GM19397 (cell line): ENCODE data around the gene SYDE2.
A peak's percentile ranks its signal among the peaks of the same experiment; 100 is the strongest.
"Not testable (repeated sequence)": the region's sequence is repeated elsewhere in the genome, so short reads cannot be mapped to it uniquely, and the experiment has no call there.

Experiments
- ATAC-seq: cut with Tn5 transposase; IDR thresholded peaks from one replicate; pipeline ENCODE4 v1.9.1; 2021; ENCODE audit warnings: mild to moderate bottlenecking, moderate library complexity; ENCODE audit not compliant: unreplicated experiment

SYDE2 gene

DNA sequence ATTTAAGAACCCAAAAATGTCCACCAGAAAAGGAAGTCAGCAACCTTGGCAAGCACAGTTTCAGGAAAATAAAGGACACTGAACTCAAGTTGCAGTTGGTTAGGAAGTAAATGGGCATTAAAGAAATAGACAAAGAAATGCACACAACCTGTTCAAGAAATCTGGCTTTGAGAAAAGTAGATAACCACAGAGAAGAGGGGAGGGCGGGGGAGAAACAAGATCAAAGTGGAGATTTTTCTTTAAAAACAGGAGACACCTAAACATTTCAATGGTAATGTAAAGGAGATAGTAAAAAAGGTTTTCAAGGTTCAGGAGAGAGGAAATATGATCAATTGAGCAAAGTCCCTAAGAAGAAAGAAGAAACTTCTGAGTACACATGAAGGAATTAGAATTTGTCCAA is 29.1 kb downstream of the SYDE2 start:
- no peak for ATAC-seq

GRCh38 chr1:85168884-85169283 is 31.9 kb downstream of the SYDE2 start:
- no peak for ATAC-seq

DNA sequence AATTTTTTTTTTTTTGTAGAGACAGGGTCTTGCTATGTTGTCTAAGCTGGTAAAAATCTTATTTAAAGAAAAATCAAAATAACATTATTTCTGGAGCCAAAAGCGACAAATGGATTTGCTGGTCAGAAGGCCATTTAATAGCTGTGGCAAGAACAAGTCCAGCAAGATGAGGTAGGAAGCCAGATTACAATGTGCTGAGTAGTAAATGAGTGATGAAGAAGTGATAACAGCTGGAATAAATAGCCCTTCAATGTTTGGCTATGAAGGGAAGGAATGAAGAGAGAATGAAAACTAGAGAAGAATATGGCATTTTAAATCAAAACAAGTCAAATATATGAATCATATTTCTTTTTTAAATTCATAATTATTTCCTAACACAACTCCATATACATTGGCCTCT is 34.5 kb downstream of the SYDE2 start:
- no peak for ATAC-seq

DNA sequence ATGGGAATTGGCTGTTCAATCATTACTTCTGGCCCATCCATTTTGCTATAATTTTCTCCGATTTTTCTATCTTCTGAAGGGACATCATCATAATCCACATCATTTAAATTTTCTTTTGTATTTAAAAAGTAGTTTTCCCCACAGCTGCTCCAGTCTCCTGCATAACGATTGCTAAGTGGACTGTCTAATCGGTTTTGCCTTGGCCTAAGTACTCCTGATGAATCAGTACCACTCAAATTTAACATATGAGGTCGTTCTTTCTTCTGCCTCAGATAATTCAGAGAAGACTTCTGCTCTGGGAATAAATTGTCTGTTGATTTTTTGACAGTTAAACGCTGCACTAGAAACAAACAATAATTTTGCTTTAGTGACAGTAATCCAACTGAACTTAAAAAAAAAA is 41.9 kb downstream of the SYDE2 start:
- no peak for ATAC-seq

DNA sequence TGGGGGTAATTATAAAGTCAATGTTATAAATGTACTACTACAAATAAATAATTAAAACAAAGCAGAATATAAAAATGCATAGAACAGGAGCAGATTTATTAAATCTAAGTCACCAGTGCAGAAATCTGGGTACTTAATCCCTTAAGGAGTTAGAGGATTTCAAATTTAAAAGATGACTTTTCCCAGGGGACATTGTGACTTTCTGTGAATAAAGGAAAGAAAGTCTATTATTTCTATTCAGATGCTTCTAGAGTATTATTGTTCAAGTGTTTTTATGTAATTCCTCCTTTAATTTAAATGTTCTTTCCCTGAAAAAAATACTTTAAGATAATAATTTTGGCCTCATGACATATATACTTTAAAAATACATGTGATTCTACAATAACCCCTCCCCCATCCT is 43.4 kb downstream of the SYDE2 start:
- ATAC-seq, result no peak

DNA sequence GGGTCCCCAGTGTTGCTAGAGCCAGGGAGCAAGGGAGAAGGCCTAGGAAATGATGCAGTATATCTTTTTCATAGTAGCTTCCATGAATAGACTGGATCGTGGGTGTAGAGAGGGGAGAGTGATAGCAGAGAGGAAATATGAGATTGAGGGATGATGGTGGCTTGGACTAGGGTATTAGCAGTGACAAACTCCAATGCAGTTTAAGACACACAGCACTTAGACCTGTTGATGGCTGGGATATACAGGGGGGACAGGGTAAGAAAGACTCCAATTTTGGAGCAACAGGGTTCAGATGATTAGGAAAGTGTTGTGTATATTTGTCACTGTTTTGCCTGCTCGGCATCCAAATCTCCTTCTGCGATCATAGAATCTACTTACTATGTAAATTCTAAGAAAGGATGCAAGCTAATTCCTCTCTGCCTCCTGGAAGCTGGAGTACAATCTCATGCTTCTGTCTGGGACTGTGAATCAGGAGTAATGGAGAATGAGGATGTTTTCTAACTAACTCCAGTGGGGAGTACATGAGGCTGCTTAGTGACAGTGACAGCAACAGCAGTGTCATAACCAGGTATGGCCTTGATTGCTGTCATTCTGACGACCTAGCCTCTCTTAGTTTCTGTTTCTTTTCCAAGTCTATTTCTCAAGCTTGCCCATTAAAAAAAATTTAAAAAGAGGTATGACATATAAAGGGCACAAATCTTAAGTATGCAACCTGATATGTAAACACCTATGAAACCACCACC is 47.5 kb downstream of the SYDE2 start:
- ATAC-seq, result no peak

DNA sequence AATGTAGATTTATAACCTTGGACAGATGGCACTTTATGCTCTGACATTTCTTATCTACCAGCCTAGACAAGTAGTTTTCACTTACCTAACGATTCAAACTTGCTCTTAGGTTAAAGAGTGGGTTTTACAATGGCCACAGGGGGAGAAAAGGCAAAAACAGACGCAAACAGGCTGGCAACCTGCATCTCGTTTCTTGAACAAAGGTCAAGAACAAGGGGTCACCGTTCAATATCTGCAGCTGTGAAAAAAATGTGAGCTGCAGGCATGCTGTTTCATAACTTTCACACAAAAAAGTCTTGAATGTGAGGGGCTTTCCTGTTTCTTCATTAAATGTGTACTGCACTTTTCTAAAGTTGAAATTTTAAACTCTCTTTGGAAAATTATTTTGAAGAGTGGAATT is 49.4 kb downstream of the SYDE2 start:
- no peak for ATAC-seq

DNA sequence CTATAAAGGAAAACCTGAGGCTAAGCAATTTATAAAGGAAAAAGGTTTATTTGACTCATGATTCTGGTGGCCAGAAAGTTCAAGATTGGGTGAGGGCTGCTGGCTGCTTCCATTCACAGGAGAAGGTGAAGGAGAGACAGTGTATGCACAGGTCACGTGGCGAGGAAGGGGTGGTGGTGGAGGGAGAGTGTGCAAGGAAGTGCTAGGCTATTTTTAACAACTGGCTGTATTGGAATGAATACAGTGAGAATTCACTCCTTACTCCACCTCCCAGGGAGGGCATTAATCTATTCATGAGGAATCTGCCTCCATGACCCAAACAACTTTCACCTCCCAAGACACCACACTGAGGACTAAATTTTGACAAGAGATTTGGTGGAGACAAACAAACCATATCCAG is 51.0 kb downstream of the SYDE2 start:
- no peak for ATAC-seq

DNA sequence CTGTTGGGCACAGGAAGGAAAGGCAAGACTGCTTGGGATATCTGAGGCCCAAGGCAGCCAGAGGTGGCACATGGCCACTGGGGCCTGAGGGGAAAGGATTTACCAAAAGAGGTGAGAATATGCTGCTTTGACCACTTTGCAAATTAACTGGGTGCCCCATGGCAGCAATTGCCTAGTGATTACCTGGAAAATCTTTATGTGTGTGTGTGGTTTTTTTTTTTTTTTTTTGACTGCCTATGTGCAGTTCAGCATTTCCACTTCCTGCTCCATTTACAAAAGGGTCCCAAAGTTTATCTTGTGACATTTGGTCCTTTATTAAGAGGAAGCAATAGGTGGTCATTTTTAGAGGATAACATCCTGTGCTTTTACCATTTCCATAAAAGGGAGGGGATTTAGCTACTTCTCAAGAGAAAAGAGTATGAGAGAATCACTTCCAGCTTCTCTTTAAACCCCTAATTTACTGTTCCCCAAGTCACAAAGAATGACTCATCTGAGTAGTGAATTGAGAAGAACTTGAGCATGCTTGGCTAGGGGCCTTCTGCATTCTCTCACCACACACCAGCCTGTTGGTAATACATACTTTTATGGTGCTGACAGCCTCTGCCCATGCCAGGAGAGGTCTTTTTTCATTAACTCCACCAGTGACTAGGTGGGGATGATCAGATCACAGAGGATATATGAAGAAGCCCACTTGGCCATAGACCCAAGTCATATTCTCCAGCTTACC is 52.1 kb downstream of the SYDE2 start:
- ATAC-seq, result peak; percentile 83

DNA sequence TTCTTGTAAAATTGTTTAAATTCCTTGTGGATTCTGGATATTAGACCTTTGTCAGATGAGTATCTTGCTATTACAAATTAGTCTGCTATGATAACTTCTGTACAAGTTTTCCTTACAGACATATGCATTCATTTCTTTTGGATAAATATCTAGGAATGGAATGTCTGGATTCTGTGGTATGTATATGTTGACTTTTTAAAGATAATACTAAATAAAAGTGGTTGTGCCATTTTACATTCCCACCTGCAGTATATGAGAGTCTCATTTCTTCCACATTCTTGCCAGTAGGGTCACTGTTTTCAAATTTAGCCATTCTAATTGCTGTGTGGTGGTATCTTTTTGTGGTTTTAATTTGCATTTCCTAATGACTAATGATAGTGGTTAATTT is 53.9 kb downstream of the SYDE2 start:
- no peak for ATAC-seq

DNA sequence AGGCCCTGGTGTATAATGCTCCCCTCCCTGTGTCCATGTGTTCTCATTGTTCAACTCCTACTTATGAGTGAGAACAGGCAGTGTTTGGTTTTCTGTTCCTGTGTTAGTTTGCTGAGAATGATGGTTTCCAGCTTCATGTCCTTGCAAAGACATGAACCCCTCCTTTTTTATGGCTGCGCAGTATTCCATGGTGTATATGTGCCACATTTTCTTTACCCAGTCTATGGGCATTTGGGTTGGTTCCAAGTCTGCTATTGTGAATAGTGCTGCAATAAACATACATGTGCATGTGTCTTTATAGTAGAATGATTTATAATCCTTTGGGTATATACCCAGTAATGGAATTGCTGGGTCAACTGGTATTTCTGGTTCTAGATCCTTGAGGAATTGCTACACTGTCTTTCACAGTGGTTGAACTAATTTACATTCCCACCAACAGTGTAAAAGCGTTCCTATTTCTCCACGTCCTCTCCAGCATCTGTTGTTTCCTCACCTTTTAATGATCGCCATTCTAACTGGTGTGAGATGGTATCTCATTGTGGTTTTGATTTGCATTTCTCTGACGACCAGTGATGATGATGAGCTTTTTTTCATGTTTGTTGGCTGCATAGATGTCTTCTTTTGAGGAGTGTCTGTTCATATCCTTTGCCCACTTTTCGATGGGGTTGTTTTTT is 54.4 kb downstream of the SYDE2 start:
- ATAC-seq, result not testable (repeated sequence)

- ATAC-seq, result no peak
Measured at GRCh38 chr1:85144351-85144750, 56.5 kb downstream of the SYDE2 start.

- ATAC-seq, result no peak
Measured at GRCh38 chr1:85142753-85143152, 58.1 kb downstream of the SYDE2 start.

GRCh38 chr1:85138439-85138838 is 62.4 kb downstream of the SYDE2 start:
- ATAC-seq, result not testable (repeated sequence)

DNA sequence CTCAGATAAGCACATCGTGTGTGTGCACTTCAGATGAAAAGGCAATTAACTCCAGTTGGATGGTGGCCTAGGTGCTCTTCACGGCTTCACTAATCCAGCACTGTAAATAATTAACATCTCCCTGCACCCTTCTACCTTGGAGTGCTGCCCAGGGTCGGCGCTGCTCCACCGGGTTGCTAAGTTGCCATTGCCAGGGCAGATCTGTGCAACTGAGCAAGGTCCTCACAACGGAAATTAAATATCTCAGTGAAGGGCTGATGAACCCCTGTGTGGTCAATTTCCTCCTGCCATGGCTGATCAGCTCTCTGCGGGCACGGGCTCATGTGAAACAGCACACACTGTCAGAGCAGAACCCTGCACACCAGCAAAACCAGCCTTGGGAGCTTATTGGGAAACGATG is 63.2 kb downstream of the SYDE2 start:
- no peak for ATAC-seq

GRCh38 chr1:85135392-85135798 is 65.4 kb downstream of the SYDE2 start:
- ATAC-seq, result no peak

DNA sequence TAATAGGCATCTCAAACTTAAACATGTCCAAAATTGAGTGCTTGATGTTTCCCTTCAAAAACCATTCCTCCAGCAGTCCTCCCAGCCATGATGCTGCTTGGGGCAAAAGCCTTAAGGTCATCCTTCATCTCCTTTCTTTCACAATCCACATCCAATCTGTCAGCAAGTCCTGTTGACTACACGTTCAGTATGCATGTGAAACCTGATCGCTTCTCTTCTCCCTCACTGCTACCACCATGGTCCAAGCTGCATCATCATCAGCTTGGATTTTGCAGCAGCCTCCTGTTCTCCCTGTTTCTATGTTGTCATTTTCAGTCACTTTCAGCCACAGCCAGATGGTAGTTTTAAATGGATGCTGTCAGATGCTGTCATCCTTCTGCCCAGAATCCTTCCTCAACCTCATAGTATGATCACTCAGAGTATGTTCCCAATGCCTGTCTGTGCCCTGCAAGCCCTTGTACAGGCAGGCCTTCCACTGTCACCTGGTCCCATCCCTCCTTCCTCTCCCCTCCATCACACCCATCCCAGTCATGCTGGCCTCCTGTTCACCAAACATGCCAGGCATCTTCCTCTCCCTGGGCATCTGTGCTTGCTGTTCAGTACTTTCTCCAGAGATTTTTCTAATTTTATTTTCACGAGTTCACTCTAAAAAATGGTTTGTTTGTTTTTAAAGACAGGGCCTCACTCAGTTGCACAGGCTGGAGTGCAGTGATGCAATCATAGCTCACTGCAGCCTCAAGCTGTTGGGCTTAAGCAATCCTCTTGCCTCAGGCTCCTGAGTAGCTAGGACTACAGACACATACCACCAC is 66.0 kb downstream of the SYDE2 start:
- ATAC-seq, result no peak

- no peak for ATAC-seq
Measured at GRCh38 chr1:85133565-85134159, 67.2 kb downstream of the SYDE2 start.

DNA sequence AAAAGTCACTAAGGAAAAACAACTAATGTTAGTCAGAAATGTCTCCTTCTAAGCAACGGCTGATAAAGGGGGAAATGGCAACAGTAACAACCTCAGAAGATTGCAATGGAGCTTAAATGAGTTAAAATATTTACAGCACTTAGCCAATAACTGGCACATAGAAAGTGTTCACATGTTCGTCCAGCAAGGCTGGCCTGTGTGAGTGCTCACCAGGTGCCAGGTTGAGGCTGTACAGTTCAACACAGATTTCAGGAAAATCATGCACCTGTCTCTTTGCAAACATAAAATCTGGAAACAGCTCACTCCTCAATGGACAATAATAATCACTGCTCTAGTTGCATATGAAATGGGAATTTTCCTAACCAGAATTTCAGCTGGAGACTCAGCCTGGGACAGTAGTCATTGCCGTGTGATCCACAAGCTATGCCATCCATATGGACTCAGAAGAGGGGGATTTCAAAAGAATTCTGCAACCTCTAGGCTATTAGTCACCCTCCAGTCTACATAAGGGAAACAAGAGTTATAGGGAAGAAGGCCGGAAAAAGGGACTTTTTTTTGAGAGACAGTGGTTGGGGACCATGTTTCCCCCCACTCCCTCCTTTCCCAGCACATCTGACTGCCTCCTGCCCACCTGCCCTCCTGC is 68.6 kb downstream of the SYDE2 start:
- ATAC-seq, result no peak

DNA sequence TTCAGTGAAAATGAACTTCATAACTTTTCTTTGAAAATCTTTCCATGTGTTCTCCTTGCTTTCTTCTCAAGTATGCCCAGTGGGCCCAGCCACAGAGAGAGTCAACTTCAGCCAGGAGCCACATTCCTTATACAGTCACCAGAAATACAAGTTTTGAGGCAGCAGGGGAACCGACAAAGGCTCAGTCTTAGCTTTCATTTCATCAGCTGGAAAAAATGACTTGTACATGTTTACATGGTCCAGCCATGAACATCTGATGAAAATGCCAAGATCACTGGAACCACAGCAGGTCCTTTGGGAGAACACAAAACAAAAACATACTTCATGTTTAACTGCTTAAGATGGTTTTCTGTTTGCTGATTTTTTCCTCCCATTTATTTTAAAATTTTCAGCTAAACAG is 72.5 kb downstream of the SYDE2 start:
- no peak for ATAC-seq
